ENCODE measurements around the gene MAMLD1.

MAMLD1 gene

DNA sequence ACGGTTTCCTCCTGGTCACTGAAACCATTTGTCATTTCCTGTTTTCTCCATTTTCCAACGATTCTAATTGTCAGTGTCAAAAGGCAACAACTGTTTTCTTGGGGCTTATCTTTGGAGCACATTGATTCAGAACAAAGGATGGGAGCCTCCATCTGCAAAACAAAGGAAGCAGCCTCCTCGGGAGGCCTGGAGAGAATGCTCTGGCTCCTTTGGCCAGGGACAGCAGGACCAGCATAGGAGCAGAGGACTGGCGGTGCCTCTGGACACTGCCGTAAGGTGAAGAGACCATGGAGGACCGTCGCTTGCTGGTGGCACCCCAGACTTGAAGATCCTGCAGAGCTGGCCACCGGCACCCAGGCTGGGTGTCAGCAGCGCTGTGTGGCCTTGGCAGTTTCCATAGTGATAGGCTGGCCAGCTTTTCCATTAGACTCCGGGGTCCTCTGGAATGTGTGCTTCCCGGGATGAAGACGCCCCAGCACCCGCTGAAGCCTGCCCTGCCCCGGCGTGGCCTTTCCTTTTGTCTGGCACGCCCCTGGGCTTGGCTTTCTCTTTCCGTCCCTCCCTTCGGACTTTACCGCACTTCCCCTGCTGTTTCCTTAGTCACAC, 144.2 kb downstream of the MAMLD1 start:
- H3K27ac ChIP-seq (ENCODE audit: low read length): peak overlapping the region; percentile 68
- peaks cover 25% of the 10 kb centered on the region for H3K4me1 ChIP-seq (ENCODE audit: control insufficient read depth, low read depth, low read length)
- H3K36me3 ChIP-seq (ENCODE audit: control insufficient read depth, low read depth, low read length): no peaks in the 10 kb centered on the region
- H3K9me3 ChIP-seq (ENCODE audit: control insufficient read depth, low read depth, low read length): peaks cover 13% of the 10 kb centered on the region
- H3K9ac ChIP-seq (ENCODE audit: low read length): peak overlapping the region; percentile 53
- H3K4me3 ChIP-seq (ENCODE audit: low read length): peak overlapping the region; percentile 36
- no peaks in the 10 kb centered on the region for H3K27me3 ChIP-seq (ENCODE audit: control insufficient read depth, insufficient read depth, low read length)

DNA sequence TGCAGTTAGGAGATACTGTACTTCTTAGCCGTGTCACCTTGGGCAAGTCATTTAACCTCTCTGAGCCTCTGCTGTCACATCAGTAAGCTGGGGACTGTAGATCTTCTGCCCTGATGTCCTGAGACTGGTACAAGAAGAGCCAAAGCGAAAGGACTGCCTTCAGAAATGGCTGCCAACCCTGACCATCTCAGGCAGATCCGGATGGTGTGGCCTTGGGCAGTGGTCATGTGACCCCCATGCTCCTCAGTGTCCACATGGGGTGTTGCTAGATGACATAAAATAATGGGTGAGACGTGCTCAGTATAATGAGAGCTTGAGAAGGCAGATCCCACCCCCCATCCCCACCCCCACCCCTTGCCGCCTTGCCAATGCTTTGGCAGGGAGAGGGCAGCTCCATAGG, 144.9 kb downstream of the MAMLD1 start:
- Histone ChIP-seq H3K36me3 (ENCODE audit: control insufficient read depth, low read depth, low read length) (no peaks in the 10 kb centered on the region), H3K9me3 (ENCODE audit: control insufficient read depth, low read depth, low read length) (peaks cover 10% of the 10 kb centered on the region), H3K4me3 (ENCODE audit: low read length) (peak overlapping the region; percentile 36), H3K9ac (ENCODE audit: low read length) (no peak overlapping the region), H3K27me3 (ENCODE audit: control insufficient read depth, insufficient read depth, low read length) (no peaks in the 10 kb centered on the region), H3K4me1 (ENCODE audit: control insufficient read depth, low read depth, low read length) (peaks cover 25% of the 10 kb centered on the region), H3K27ac (ENCODE audit: low read length) (no peak overlapping the region)

DNA sequence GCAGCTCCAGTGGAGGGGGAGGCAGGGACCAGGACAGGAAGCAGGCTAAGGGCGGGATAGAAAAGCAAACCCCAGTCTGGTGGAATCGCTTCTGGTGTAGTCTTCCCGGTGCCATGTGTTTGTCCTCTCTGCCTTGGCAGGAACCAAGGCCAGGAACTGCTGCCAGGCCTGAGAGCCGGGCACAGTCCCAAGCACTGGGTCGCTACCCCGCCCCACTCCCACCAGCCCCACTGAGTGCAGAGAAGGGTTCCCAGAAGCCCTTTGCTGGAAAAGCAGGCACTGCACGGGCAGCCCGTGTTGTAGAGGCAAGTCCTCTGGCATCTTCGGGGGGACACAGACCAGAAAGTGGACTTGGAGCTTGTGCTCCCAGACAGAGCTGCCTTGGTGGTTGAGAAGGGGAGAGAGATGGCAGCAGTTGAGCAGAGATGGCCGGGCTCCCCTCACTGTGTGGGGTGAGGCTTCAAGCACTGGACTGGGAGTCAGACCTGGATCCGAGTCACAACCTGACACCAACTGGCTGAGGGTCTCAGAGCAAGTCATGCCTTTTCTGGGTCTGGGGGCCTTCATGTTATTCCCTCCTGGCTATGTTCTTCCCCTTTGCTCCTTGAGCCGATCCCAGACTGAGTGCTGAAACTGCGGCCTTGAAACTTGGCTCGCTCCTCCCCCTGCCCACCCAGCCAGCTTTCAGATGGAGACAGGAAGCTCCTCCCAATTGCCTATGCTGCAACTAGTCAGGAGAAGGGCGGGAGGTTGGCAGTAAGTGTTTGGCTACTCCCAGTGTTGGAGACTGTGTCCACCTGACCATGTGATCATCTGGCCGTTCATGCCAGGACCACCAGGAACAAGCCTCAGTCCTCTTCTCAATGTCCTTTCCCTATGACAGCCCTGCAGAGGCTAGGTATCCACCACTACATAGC, 145.6 kb downstream of the MAMLD1 start:
- H3K36me3 ChIP-seq (ENCODE audit: control insufficient read depth, low read depth, low read length): no peaks in the 10 kb centered on the region
- no peaks in the 10 kb centered on the region for H3K27me3 ChIP-seq (ENCODE audit: control insufficient read depth, insufficient read depth, low read length)
- peaks cover 3% of the 10 kb centered on the region for H3K9me3 ChIP-seq (ENCODE audit: control insufficient read depth, low read depth, low read length)
- H3K9ac ChIP-seq (ENCODE audit: low read length): no peak overlapping the region
- no peak overlapping the region for H3K4me3 ChIP-seq (ENCODE audit: low read length)
- H3K4me1 ChIP-seq (ENCODE audit: control insufficient read depth, low read depth, low read length): peaks cover 25% of the 10 kb centered on the region
- no peak overlapping the region for H3K27ac ChIP-seq (ENCODE audit: low read length)

DNA sequence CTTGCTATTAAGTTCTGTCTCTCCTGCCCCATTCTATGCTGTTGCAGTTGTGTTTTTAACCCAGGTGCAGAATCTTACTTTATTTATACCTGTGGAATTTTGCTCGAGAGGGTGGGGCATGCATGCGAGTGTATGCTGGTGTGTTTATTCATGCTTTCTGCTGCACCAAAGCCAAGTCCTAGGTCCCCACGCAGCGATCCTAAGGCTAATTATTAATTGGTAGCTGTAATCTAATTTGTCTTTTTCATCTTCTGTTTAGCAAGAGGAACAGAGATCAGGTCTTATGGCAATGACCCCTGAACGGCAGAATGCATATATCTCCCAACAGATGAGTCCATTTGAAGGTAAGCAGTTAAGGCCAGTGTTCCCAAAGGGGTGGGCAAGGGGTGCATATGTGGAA, 146.6 kb downstream of the MAMLD1 start:
- Histone ChIP-seq H3K36me3 (ENCODE audit: control insufficient read depth, low read depth, low read length) (no peaks in the 10 kb centered on the region), H3K27me3 (ENCODE audit: control insufficient read depth, insufficient read depth, low read length) (no peaks in the 10 kb centered on the region), H3K4me1 (ENCODE audit: control insufficient read depth, low read depth, low read length) (peaks cover 25% of the 10 kb centered on the region), H3K9me3 (ENCODE audit: control insufficient read depth, low read depth, low read length) (no peaks in the 10 kb centered on the region), H3K27ac (ENCODE audit: low read length) (no peak overlapping the region), H3K9ac (ENCODE audit: low read length) (no peak overlapping the region), H3K4me3 (ENCODE audit: low read length) (no peak overlapping the region)

DNA sequence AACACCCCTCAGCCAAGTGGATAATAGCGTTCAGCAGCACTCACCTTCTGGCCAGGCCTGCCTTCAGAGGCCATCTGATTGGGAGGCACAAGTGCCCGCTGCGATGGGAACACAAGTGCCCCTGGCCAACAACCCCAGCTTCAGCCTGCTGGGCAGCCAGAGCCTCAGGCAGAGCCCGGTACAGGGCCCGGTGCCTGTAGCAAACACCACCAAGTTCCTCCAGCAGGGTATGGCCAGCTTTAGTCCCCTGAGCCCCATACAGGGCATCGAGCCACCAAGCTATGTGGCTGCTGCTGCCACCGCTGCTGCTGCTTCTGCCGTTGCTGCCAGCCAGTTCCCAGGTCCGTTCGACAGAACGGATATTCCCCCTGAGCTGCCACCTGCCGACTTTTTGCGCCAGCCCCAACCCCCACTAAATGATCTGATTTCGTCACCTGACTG, 149.4 kb downstream of the MAMLD1 start:
- no peaks in the 10 kb centered on the region for H3K27me3 ChIP-seq (ENCODE audit: control insufficient read depth, insufficient read depth, low read length)
- no peak overlapping the region for H3K27ac ChIP-seq (ENCODE audit: low read length)
- no peak overlapping the region for H3K9ac ChIP-seq (ENCODE audit: low read length)
- no peaks in the 10 kb centered on the region for H3K36me3 ChIP-seq (ENCODE audit: control insufficient read depth, low read depth, low read length)
- H3K4me3 ChIP-seq (ENCODE audit: low read length): no peak overlapping the region
- H3K9me3 ChIP-seq (ENCODE audit: control insufficient read depth, low read depth, low read length): peaks cover 7% of the 10 kb centered on the region
- peaks cover 10% of the 10 kb centered on the region for H3K4me1 ChIP-seq (ENCODE audit: control insufficient read depth, low read depth, low read length)

DNA sequence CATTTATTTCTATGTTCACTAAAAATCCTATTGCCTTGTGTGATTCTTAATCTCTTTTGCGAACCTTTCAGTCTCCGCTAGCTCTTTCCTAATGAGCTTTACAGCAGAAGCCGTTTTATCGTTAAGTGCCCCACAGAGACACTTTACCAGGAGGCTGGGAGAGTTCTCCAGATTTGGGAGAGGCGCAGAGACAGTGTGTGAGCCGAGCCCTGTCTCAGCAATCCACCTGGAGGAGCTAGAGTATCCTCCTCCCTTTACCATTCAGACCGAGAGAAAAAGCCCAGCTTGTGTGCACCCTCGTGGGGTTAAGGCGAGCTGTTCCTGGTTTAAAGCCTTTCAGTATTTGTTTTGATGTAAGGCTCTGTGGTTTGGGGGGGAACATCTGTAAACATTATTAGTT, 150.4 kb downstream of the MAMLD1 start:
- Histone ChIP-seq H3K9me3 (ENCODE audit: control insufficient read depth, low read depth, low read length) (peaks cover 7% of the 10 kb centered on the region), H3K9ac (ENCODE audit: low read length) (no peak overlapping the region), H3K27me3 (ENCODE audit: control insufficient read depth, insufficient read depth, low read length) (no peaks in the 10 kb centered on the region), H3K4me3 (ENCODE audit: low read length) (no peak overlapping the region), H3K27ac (ENCODE audit: low read length) (no peak overlapping the region), H3K36me3 (ENCODE audit: control insufficient read depth, low read depth, low read length) (no peaks in the 10 kb centered on the region), H3K4me1 (ENCODE audit: control insufficient read depth, low read depth, low read length) (peaks cover 7% of the 10 kb centered on the region)

DNA sequence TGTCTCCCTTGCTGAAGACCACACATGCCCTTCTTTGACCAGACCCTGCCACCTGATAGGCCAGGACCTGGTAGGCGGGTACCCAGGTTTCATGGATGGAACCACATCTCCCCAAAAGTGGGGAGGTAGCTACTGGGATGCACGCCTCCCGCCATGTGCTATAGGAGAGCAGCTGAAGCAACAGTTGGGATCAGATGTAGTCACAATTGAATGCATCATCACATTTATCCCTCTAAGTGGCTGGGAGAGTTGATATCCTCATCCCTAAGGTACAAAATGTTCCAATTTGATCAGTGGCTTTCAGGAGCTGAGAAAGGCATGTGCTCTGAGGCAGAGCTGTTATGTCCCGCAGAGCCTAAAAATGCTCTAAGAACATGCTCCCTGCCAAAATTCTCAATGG, 151.3 kb downstream of the MAMLD1 start:
- H3K27me3 ChIP-seq (ENCODE audit: control insufficient read depth, insufficient read depth, low read length): no peaks in the 10 kb centered on the region
- peaks cover 7% of the 10 kb centered on the region for H3K9me3 ChIP-seq (ENCODE audit: control insufficient read depth, low read depth, low read length)
- no peak overlapping the region for H3K4me3 ChIP-seq (ENCODE audit: low read length)
- no peaks in the 10 kb centered on the region for H3K4me1 ChIP-seq (ENCODE audit: control insufficient read depth, low read depth, low read length)
- no peak overlapping the region for H3K27ac ChIP-seq (ENCODE audit: low read length)
- H3K9ac ChIP-seq (ENCODE audit: low read length): no peak overlapping the region
- H3K36me3 ChIP-seq (ENCODE audit: control insufficient read depth, low read depth, low read length): no peaks in the 10 kb centered on the region

DNA sequence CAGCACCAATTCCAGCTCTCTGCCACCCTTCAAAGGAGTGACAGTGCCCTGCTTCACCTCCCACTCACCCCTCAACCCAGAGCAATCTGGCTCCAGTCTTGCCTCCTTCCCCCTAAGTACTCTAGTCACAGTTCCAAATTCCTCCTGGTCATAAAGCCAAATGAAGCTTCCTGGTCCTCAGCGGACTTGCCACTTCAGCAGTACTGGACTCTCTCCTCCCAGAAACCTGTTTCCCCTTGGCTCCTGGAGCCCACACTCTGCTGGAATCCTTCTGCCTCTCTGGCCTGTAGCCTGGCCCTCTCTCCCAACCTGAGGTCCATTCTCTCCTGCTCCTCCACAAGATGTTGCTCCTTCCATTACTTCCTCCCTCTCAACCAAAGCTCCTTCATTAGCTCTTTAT, 152.7 kb downstream of the MAMLD1 start:
- Histone ChIP-seq H3K27ac (ENCODE audit: low read length) (no peak overlapping the region), H3K9ac (ENCODE audit: low read length) (no peak overlapping the region), H3K4me3 (ENCODE audit: low read length) (no peak overlapping the region), H3K36me3 (ENCODE audit: control insufficient read depth, low read depth, low read length) (no peaks in the 10 kb centered on the region), H3K4me1 (ENCODE audit: control insufficient read depth, low read depth, low read length) (no peaks in the 10 kb centered on the region), H3K27me3 (ENCODE audit: control insufficient read depth, insufficient read depth, low read length) (no peaks in the 10 kb centered on the region), H3K9me3 (ENCODE audit: control insufficient read depth, low read depth, low read length) (peaks cover 7% of the 10 kb centered on the region)

DNA sequence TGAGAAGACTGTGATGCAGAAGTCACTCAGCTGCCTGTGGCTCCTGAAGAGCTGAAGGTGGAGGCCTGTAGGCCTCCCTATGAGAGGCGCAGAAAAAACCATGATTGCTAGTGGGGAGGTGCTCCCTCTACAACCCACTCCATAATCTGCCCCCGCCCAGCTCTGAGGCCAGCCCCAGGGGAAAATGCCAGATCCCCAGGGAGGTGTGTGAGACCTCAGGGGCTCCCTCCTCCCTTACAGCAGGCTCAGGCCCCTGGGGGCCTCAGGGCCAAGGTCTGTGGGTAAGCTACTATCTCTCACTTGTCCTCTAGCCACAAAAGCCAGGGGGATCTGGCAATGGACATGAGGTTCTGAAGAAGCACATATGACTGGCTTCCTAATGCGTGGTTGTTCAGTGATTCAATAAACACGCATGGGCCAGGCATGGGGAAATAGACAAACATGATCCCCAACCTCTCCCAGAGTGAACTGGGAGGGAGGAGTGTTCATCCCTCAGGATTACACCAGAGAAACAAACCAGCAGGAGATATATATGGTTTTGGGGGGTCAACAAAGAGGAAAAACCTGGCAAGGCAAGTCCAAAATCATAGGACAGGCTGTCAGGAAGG, 154.3 kb downstream of the MAMLD1 start:
- Histone ChIP-seq H3K4me1 (ENCODE audit: control insufficient read depth, low read depth, low read length) (no peaks in the 10 kb centered on the region), H3K9me3 (ENCODE audit: control insufficient read depth, low read depth, low read length) (peaks cover 15% of the 10 kb centered on the region), H3K36me3 (ENCODE audit: control insufficient read depth, low read depth, low read length) (no peaks in the 10 kb centered on the region), H3K27me3 (ENCODE audit: control insufficient read depth, insufficient read depth, low read length) (no peaks in the 10 kb centered on the region), H3K4me3 (ENCODE audit: low read length) (no peak overlapping the region), H3K9ac (ENCODE audit: low read length) (no peak overlapping the region), H3K27ac (ENCODE audit: low read length) (no peak overlapping the region)

DNA sequence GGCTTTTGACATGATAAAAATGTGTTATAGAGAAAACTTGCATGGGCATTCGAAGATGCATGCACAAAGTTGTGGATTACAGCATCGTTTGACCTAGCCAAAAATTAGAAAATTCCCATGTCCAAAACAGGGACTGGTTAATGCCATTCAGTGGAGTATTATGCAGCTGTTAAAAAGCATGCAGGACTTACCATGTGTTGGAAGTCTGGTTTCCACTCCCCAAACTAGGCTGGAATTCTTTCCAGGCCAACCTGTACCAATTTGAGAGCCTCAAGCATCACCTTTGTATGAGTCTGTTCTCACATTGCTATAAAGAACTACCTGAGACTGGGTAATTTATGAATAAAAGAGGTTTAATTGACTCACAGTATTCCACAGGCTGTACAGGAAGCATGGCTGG, 159.4 kb downstream of the MAMLD1 start:
- Histone ChIP-seq H3K27me3 (ENCODE audit: control insufficient read depth, insufficient read depth, low read length) (no peaks in the 10 kb centered on the region), H3K4me1 (ENCODE audit: control insufficient read depth, low read depth, low read length) (no peaks in the 10 kb centered on the region), H3K4me3 (ENCODE audit: low read length) (no peak overlapping the region), H3K36me3 (ENCODE audit: control insufficient read depth, low read depth, low read length) (no peaks in the 10 kb centered on the region), H3K9me3 (ENCODE audit: control insufficient read depth, low read depth, low read length) (peaks cover 7% of the 10 kb centered on the region), H3K27ac (ENCODE audit: low read length) (no peak overlapping the region), H3K9ac (ENCODE audit: low read length) (no peak overlapping the region)

DNA sequence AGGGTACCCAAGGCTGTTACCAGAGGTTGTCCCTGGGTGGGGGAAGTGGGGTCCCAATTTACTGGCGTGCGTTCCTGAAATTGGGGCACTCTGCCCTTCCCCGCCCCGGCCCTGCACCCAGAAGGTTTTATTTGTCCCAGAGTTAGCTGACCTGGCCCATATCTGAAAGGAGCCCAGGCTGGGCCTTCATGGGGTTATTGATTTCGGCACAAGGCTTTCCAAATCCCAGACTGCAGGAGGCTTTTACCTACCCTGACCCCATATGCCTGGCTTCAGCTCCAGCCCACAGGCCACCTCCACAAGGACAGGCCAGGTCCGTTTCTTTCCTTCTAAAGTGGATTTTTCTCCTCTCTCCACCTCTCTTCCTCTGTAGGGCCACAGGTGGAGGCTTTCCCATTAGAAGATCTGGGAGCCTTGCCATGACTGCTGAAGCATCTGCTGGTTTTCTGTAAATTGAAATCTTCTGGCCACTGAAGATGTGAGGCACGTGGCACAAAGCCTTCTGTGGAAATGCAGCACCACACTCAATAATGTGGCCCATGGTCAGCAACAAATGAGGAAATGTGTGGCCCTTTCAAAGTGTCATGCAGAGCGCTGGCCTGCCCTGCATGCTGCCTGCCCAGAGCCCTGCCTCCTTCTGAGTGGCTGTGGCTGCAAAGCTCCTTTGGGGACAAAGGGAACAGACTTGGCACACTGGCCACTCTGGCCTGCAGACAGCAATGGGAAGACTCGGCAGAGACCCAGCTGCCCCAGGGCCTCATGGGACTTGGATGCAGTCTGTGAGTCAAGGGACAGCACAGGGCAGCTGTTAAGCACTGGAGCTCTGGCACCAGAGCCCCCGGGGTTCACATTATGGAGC, 162.2 kb downstream of the MAMLD1 start:
- H3K4me1 ChIP-seq (ENCODE audit: control insufficient read depth, low read depth, low read length): no peaks in the 10 kb centered on the region
- H3K27ac ChIP-seq (ENCODE audit: low read length): no peak overlapping the region
- peaks cover 7% of the 10 kb centered on the region for H3K9me3 ChIP-seq (ENCODE audit: control insufficient read depth, low read depth, low read length)
- no peaks in the 10 kb centered on the region for H3K36me3 ChIP-seq (ENCODE audit: control insufficient read depth, low read depth, low read length)
- H3K4me3 ChIP-seq (ENCODE audit: low read length): no peak overlapping the region
- H3K27me3 ChIP-seq (ENCODE audit: control insufficient read depth, insufficient read depth, low read length): no peaks in the 10 kb centered on the region
- no peak overlapping the region for H3K9ac ChIP-seq (ENCODE audit: low read length)

All from iPS-18a (cell line).